ENCODE results near the gene APOBEC3A. TPM values are rescaled to one million over a fixed set of nuclear protein-coding genes. Genes with fewer than 3 reads are reported as not detected.

Gene APOBEC3A
- not detected in 2 replicates for total RNA-seq

DNA sequence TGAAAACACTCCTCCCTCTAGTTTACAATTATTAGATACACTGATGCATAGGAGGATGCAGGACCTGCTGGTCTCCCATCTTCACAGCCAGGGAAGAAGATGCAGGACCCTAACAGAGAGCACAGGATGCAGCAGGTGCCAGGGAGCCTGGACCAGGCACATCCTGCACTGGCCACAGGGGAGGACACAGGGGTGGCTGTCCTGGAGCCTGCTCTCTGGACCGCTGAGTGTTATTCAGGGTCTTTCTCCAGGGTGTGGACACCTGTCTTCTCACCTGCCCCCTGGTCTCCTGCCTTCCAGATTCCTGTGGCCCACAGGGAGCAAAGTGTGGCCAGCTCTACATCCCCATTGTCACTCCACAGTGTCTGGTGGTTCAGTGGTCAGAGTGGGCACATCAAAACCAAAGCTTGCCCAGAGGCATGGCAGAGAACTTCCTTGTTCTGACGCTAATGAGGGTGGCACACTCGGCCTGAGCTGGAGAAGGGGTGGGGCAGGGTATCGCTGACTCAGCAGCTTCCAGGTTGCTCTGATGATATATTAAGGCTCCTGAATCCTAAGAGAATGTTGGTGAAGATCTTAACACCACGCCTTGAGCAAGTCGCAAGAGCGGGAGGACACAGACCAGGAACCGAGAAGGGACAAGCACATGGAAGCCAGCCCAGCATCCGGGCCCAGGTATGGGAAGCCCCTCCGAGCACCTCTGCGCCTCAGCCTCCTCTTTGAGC, at the start of gene APOBEC3A:
TSS of gene APOBEC3A (plus strand) at position 564 of the 725 bp plus-strand sequence. CDS start at position 647, 83 bp downstream.
- Histone ChIP-seq H3K27me3 (ENCODE audit: control insufficient read depth, insufficient read depth, low read length) (peaks cover 13% of the 10 kb centered on the region), H3K4me3 (ENCODE audit: low read depth, low read length) (no peak within 1 kb of the TSS), H3K36me3 (ENCODE audit: control insufficient read depth, insufficient read depth, low read length) (no peaks in the 10 kb centered on the region)
- TF ChIP-seq, protein P1, sequence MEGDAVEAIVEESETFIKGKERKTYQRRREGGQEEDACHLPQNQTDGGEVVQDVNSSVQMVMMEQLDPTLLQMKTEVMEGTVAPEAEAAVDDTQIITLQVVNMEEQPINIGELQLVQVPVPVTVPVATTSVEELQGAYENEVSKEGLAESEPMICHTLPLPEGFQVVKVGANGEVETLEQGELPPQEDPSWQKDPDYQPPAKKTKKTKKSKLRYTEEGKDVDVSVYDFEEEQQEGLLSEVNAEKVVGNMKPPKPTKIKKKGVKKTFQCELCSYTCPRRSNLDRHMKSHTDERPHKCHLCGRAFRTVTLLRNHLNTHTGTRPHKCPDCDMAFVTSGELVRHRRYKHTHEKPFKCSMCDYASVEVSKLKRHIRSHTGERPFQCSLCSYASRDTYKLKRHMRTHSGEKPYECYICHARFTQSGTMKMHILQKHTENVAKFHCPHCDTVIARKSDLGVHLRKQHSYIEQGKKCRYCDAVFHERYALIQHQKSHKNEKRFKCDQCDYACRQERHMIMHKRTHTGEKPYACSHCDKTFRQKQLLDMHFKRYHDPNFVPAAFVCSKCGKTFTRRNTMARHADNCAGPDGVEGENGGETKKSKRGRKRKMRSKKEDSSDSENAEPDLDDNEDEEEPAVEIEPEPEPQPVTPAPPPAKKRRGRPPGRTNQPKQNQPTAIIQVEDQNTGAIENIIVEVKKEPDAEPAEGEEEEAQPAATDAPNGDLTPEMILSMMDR (IDR thresholded peaks at IDR 0.05; ENCODE audit: insufficient read depth, low read length, severe bottlenecking): no peak
- FAIRE-seq (peak; percentile 23), DNase-seq (ENCODE audit: low read depth) (peak; percentile 16)

DNA sequence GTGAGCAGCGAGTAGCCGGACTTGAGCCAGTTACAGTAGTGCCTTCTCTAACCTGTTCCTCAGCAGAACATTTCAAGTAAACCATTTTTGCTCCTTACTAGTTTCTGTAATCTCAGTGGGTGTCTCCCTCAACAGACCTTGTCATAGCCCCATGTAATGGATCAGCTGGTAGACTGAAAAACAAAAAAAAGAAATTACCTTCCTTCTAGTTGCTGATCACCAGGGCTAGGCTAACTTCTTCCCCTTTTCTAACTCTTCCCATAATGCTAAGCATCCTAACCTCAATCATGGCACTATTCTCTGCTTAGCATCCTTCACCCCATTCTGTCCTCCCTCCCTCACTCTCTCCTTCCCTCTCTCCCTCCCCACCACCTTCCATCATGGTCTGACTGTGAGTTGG, 49.6 kb upstream of the APOBEC3A start:
- no peak overlapping the region for H3K4me3 ChIP-seq (ENCODE audit: low read depth, low read length)
- DNase-seq (ENCODE audit: low read depth): no peak
- TF ChIP-seq, protein P1 (IDR thresholded peaks at IDR 0.05; ENCODE audit: insufficient read depth, low read length, severe bottlenecking): no peak
- H3K27me3 ChIP-seq (ENCODE audit: control insufficient read depth, insufficient read depth, low read length): peaks cover 3% of the 10 kb centered on the region
- H3K36me3 ChIP-seq (ENCODE audit: control insufficient read depth, insufficient read depth, low read length): no peaks in the 10 kb centered on the region
- no peak for FAIRE-seq

DNA sequence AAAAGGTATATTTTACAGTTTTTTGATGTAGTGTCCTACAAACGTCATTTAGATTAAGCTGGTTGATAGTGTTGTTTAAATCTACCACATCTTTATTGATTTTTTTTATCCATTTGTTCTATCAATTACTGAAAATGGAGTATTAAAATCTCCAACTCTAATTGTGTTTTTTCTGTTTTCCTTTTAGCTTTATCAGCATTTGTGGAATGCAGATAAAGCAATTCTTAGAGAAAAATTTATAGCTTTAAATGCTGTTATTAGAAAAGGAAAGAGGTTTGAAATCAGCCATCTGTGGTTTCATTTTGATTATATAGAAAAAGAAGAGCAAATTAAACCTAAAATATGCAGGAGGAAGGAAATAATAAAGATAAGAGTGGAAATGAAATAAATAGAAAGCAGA, 46.0 kb upstream of the APOBEC3A start:
- no peak for FAIRE-seq

DNA sequence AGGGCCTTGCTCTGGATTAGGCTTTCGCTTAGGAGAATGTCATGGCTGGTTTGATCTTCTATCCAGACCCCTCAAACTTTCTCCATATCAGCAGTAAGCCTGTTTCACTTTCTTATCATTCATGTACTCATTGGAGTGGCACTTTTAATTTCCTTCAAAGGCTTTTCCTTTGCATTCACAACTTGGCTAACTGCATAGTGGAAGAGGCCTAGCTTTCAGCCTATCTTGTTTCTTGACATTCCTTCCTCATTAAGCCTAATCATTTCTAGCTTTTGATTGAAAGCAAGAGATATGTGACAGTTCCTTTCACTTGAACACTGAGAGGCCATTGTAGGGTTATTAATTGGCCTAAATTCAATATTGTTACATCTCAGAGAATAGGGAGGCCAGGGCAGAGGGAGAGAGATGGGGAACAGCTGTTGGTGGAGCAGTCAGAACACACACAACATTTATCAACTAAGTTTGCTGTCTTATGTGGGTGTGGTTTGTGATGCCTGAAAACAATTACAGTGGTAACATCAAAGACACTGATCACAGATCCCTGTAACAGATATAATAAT, 37.7 kb upstream of the APOBEC3A start:
- FAIRE-seq: no peak
- H3K27me3 ChIP-seq (ENCODE audit: control insufficient read depth, insufficient read depth, low read length): peaks cover 9% of the 10 kb centered on the region
- no peaks in the 10 kb centered on the region for H3K36me3 ChIP-seq (ENCODE audit: control insufficient read depth, insufficient read depth, low read length)
- TF ChIP-seq, protein P1 (IDR thresholded peaks at IDR 0.05; ENCODE audit: insufficient read depth, low read length, severe bottlenecking): no peak
- no peak for DNase-seq (ENCODE audit: low read depth)
- H3K4me3 ChIP-seq (ENCODE audit: low read depth, low read length): no peak overlapping the region

More for the DNA sequence above, 46.0 kb upstream of the APOBEC3A start:
- TF ChIP-seq, protein P1 (IDR thresholded peaks at IDR 0.05; ENCODE audit: insufficient read depth, low read length, severe bottlenecking): no peak
- Histone ChIP-seq H3K36me3 (ENCODE audit: control insufficient read depth, insufficient read depth, low read length) (no peaks in the 10 kb centered on the region), H3K27me3 (ENCODE audit: control insufficient read depth, insufficient read depth, low read length) (peaks cover 5% of the 10 kb centered on the region), H3K4me3 (ENCODE audit: low read depth, low read length) (no peak overlapping the region)
- no peak for DNase-seq (ENCODE audit: low read depth)

DNA sequence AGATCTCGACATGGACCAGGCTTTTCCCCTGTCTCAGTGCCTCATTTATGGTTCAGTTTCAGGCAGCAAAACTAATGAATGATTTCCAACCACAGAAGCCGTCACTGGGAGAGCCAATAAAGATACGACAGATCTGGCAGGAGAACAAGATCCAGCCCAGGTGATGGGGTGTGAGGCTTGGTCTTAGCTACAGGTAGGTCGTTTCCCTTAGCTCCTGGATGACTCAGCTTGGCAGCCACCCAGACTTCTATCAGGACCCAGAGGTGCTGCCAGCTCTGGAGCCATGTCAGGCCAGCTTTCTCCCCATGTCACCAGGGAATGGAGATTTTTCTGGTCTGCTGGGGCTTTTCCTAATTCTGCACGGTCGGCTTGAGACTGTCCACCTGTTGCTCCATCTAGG, 36.3 kb upstream of the APOBEC3A start:
- DNase-seq (ENCODE audit: low read depth) (peak; percentile 74), FAIRE-seq (peak; percentile 60)
- Histone ChIP-seq H3K4me3 (ENCODE audit: low read depth, low read length) (no peak overlapping the region), H3K36me3 (ENCODE audit: control insufficient read depth, insufficient read depth, low read length) (no peaks in the 10 kb centered on the region), H3K27me3 (ENCODE audit: control insufficient read depth, insufficient read depth, low read length) (peaks cover 14% of the 10 kb centered on the region)
- TF ChIP-seq, protein P1 (IDR thresholded peaks at IDR 0.05; ENCODE audit: insufficient read depth, low read length, severe bottlenecking): no peak

Measured in bronchial epithelial cell (primary cell).